GM12801 (cell line): ENCODE results near the gene PIK3CD.

Experiments used
- TF ChIP-seq, protein P1 (sequence below): IDR thresholded peaks from one replicate; pipeline ENCODE4 v1.5.1; 2011; ENCODE audit warnings: control low read depth; ENCODE audit not compliant: insufficient read length; ENCODE audit errors: extremely low read depth

The PIK3CD gene

DNA sequence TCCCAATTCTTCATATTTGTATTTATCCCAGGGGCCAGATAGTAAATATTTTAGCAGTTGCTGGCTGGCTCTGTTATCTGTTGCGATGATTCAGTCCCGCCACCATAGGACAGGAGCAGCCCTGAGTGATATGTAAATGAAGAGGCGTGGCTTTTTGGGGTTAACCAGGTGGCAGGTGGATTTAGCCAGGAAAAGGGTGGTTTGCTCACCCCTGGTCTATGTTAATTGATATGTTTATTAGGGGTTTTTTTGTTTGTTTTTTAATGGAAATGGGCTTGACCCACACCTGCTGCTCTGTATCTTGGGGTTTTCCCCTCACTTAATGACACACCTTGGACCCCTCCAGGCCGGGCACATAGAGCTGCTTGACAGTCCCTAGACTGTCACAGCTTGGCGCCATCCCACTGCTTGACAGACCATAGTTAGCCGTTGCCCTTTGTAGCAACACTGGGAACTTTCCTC is 62.8 kb downstream of the PIK3CD start:
- TF ChIP-seq, protein P1, sequence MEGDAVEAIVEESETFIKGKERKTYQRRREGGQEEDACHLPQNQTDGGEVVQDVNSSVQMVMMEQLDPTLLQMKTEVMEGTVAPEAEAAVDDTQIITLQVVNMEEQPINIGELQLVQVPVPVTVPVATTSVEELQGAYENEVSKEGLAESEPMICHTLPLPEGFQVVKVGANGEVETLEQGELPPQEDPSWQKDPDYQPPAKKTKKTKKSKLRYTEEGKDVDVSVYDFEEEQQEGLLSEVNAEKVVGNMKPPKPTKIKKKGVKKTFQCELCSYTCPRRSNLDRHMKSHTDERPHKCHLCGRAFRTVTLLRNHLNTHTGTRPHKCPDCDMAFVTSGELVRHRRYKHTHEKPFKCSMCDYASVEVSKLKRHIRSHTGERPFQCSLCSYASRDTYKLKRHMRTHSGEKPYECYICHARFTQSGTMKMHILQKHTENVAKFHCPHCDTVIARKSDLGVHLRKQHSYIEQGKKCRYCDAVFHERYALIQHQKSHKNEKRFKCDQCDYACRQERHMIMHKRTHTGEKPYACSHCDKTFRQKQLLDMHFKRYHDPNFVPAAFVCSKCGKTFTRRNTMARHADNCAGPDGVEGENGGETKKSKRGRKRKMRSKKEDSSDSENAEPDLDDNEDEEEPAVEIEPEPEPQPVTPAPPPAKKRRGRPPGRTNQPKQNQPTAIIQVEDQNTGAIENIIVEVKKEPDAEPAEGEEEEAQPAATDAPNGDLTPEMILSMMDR: no peak

DNA sequence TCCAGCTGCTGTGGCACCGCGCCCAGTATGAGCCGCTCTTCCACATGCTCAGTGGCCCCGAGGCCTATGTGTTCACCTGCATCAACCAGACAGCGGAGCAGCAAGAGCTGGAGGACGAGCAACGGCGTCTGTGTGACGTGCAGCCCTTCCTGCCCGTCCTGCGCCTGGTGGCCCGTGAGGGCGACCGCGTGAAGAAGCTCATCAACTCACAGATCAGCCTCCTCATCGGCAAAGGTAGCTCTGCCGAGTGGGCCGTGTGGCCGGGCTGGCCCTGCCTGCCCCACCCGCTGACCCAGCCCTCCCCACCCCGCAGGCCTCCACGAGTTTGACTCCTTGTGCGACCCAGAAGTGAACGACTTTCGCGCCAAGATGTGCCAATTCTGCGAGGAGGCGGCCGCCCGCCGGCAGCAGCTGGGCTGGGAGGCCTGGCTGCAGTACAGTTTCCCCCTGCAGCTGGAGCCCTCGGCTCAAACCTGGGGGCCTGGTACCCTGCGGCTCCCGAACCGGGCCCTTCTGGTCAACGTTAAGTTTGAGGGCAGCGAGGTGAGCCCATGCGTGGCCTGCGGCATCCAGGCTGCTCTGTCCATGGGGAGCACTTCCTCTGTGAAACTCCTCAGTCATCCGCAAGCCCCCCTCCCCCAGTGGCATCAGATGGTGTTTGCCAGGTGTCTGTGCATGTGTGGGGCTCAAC is 64.2 kb downstream of the PIK3CD start:
- TF ChIP-seq, protein P1: no peak

DNA sequence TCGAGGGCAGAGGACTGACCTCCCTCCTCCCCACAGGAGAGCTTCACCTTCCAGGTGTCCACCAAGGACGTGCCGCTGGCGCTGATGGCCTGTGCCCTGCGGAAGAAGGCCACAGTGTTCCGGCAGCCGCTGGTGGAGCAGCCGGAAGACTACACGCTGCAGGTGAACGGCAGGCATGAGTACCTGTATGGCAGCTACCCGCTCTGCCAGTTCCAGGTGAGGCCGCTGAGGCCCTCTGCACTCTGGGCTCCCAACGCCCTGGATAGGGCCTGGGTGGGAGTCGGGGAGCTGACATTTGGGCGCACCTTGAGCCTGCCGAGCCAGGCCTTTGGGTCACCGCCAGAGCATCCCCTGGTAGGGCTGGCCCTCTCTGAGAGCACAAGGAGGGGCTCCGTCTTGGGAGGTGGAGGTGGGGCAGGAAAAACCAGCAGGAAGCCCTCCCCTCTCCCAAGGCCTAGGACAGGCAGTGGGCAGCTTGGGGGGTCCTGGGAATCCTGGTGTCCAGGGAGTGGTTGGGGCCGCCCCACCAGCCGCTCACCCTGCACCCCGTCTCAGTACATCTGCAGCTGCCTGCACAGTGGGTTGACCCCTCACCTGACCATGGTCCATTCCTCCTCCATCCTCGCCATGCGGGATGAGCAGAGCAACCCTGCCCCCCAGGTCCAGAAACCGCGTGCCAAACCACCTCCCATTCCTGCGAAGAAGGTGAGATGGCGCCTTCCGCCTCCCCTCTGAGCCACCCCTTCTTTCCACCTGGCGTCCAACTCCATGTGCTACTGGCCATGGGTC is 65.1 kb downstream of the PIK3CD start:
- TF ChIP-seq, protein P1: no peak

DNA sequence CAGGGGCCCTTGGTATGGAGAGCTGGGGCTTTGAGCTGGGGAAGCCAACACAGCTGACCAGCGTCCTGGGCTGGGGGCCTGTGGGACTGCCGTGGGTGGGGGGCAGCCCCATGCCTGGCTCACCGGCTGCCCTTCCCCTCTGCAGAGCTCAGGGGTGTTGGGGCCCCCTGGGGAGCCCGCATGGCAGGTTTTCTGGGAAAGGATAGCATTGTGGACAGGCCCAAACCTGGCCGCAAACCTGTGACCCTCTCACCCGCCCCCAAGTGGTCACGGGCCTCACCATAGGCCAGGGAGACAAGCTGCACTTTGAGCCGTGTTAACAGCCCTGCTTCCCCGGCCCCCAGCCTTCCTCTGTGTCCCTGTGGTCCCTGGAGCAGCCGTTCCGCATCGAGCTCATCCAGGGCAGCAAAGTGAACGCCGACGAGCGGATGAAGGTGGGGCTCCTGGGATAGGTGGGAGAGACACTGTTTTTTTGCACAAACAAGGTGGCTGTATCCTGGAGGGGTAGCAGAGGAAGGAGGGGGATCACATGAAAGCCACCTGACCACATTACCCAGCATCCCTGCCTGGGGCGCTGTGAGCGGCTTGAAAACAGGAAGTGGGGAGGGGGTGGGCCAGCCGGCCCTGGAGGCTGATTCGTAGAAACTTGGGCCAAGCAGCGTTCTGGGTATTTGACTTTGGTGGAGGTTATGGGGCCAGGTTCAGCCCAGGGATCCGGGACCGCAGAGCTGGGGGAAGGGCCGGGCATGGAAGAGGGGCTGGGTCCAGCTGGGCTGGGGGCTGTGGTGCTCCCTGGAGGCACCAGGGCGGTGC is 65.9 kb downstream of the PIK3CD start:
- TF ChIP-seq, protein P1: no peak

DNA sequence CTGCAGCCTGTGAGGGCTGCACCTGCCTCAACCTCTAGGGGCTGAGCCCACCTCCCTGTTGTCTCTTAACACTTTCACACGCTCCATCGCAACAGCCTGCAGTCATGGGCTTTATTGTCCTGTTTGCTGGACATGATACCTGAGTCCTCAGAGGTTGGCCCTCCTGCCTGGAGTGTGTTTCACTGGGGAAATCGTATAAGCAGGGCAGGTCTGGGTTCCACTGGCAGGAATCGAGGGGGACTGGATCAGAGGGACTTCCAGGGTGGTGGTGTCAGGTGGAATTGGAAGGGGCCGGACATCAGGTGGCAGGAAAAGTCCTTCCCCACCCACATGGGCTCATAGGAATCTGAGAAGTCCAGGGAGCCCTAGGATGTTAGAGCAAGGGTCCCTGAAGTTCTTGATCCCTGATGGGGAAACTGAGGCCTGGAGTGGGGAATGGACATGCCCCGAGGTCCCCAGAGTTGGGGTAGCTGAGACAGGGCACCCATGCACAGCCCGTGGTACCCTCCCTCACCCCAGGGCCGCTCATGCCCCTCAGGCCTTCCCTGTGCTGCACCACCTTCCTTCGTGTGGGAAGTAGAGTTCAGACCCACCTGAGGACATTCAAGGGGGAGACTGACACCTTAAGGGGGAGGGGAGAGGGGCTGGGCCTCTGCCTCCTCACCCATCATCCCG is 66.6 kb downstream of the PIK3CD start:
- TF ChIP-seq, protein P1: no peak

DNA sequence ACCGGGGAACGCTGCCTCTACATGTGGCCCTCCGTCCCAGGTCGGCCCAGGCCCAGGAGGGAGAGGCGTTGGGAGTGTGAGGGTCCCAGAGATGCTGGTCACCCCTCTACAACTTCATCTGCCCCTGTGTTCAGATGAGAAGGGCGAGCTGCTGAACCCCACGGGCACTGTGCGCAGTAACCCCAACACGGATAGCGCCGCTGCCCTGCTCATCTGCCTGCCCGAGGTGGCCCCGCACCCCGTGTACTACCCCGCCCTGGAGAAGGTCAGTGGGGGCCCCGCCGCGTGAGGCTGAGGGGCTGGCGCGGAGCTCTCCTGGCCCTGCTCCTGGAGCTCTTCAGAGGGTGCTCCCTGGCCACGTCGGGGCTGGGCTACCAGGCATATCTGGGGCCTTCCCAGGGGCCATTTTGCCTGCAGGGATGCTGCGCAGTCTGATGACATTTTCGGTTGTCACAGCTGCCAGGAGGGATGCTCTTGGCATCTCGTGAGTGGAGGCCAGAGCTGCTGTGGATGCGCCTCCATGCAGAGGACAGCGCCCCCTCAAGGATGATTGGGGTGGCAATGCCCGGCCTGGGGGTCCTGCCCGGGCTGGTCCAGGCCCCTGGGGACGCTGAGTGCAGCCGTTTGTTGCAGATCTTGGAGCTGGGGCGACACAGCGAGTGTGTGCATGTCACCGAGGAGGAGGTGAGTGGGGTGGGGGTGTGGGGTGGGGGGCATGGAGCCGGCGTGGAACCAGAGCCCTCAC is 68.6 kb downstream of the PIK3CD start:
- TF ChIP-seq, protein P1: no peak
